ENCODE data around the gene TMEM126B. TPM values are rescaled to one million over a fixed set of nuclear protein-coding genes. Genes with fewer than 3 reads are reported as not detected.

Gene TMEM126B
- total and polyA plus RNA-seq, 2 donors (not counting 1 experiment from before 2014, with no cell fraction given): 21.7 to 38.5 TPM

DNA sequence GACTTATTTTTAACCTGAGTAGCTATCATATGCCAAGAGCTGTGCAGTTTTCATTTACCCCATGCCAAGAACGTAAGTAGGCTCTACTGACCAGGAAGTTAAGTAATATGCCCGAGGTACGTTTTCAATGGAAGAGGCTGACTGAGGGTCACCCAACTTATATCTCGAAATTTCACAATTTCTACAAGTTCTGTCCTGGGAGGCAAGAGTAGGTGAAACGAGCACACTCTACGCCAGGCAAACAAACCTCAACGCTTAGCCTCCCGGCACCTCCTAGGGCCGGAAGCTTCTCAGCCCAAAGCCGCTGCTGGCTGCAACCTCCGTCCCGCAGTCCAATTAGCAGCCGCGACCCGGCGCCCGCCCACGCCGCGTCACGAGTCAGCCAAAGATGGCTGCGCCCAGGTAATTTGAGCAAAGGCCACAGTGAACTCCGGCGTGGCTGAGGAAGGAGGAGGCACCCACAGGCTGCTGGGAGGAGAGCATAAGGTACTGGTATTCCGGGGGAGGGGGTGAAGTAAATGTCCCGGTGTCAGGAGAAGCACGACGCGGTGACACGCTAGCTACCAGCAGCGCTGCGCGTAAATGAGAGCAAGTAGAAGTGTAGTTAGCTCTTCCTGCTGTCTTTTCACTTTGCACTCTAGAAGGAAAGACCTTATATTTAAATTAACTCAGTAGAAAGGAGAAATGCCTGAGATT lies 19.4 kb downstream of the TMEM126B start, which contains the start of gene TMEM126A:
Gene TMEM126A (plus strand): TSS at position 364 of the 696 bp plus-strand sequence. CDS start 2,289 bp downstream, outside the sequence.
- intact Hi-C loops (cut with micrococcal nuclease): loop anchor here (1.0 to 5.0 kb wide), 5 partner anchors 18 to 1390 kb away; partner anchors contain the start of genes CREBZF, HIKESHI, PICALM and TMEM126B
- peaks cover 18% of the 10 kb centered on the region for H3K4me1 Mint-ChIP-seq
- H3K9me3 ChIP-seq (ENCODE audit: control extremely low read depth in 1 of 3, control insufficient read depth in 2 of 3, insufficient read depth in 1 of 3, low read length in 2 of 3): no peaks in the 10 kb centered on the region
- H3K4me2 ChIP-seq (replicated peaks; ENCODE audit: low read depth, low read length, poor library complexity, severe bottlenecking): peak within 1 kb of the TSS; percentile 81
- ATAC-seq (ENCODE audit: low read depth) (peak; percentile 99), DNase-seq (peak; percentile 91)
- peak within 1 kb of the TSS; percentile 93 for H3K27ac Mint-ChIP-seq
- H3K4me1 ChIP-seq (ENCODE audit: control insufficient read depth in 2 of 2, insufficient read depth in 2 of 2, low read length in 2 of 2): peaks cover 12 to 13% of the 10 kb centered on the region in 2 donors
- POLR2A ChIA-PET: interaction anchor here (1.3 to 2.4 kb wide), 3 partner anchors 10 to 20 kb away, joined by 5 to 20 read pairs (median 8); partner anchors contain the start of genes CREBZF, DLG2 and TMEM126B
- CTCF ChIA-PET: interaction anchor here (1.2 to 2.3 kb wide), 3 partner anchors 11 to 19 kb away, joined by 3 to 8 read pairs (median 7); partner anchors contain the start of genes CREBZF and TMEM126B
- H3K9me3 Mint-ChIP-seq (ENCODE audit: insufficient read depth): no peaks in the 10 kb centered on the region
- peak within 1 kb of the TSS; percentile 89 for H3K4me3 Mint-ChIP-seq
- TF ChIP-seq CTCF (IDR thresholded peaks at IDR 0.05) (no peak), EZH2 (IDR thresholded peaks at IDR 0.05; ENCODE audit: borderline replicate concordance, insufficient read depth, low read depth, low read length, poor library complexity, severe bottlenecking) (no peak)
- peak within 1 kb of the TSS; percentile 91 for H2AFZ ChIP-seq (ENCODE audit: insufficient read depth, low read depth, low read length, poor library complexity, severe bottlenecking)
- peak within 1 kb of the TSS; percentile 79 to 87 (median 85) for H3K4me3 ChIP-seq (ENCODE audit: control extremely low read depth in 1 of 5, extremely low read depth in 1 of 5, insufficient read depth in 1 of 5, low read depth in 2 of 5, low read length in 4 of 5)
- peaks cover 30% of the 10 kb centered on the region for H3K79me2 ChIP-seq (ENCODE audit: control insufficient read depth, insufficient read depth, low read length)
- H3K9ac ChIP-seq (ENCODE audit: low read length): peak within 1 kb of the TSS; percentile 86
- H3K27ac ChIP-seq (ENCODE audit: low read length in 2 of 2): peak within 1 kb of the TSS; percentile 71 to 91
- peaks cover 19% of the 10 kb centered on the region for H3K27me3 Mint-ChIP-seq
- under 1% methylated on average over 30 of the region's 33 CpGs for WGBS (ENCODE audit: insufficient coverage)
- peaks cover 0 to 12% (median 4%) of the 10 kb centered on the region in 4 experiments for H3K27me3 ChIP-seq (replicated peaks in 1 of 4; ENCODE audit: control extremely low read depth in 1 of 4, control insufficient read depth in 3 of 4, insufficient read depth in 4 of 4, low read length in 3 of 4)
- no peaks in the 10 kb centered on the region for H4K20me1 ChIP-seq (ENCODE audit: control insufficient read depth, insufficient read depth, low read length, poor library complexity, severe bottlenecking)
- H3K36me3 ChIP-seq (replicated peaks in 1 of 2; ENCODE audit: control extremely low read depth in 1 of 2, control insufficient read depth in 1 of 2, extremely low read depth in 1 of 2, insufficient read depth in 2 of 2, low read length in 1 of 2): peaks cover 0 to 9% of the 10 kb centered on the region in 2 experiments

GRCh38 chr11:85651118-85651517 lies 22.7 kb downstream of the TMEM126B start:
- H3K27ac Mint-ChIP-seq: no peak overlapping the region
- H3K27ac ChIP-seq (ENCODE audit: low read length in 2 of 2): no peak overlapping the region
- no peak for DNase-seq
- CTCF ChIA-PET: no interaction called here
- H3K9ac ChIP-seq (ENCODE audit: low read length): no peak overlapping the region
- peaks cover 5% of the 10 kb centered on the region for H4K20me1 ChIP-seq (ENCODE audit: control insufficient read depth, insufficient read depth, low read length, poor library complexity, severe bottlenecking)
- H3K9me3 ChIP-seq (ENCODE audit: control extremely low read depth in 1 of 3, control insufficient read depth in 2 of 3, insufficient read depth in 1 of 3, low read length in 2 of 3): no peaks in the 10 kb centered on the region
- no peaks in the 10 kb centered on the region for H3K9me3 Mint-ChIP-seq (ENCODE audit: insufficient read depth)
- H3K4me3 Mint-ChIP-seq: no peak overlapping the region
- H3K27me3 ChIP-seq (replicated peaks in 1 of 4; ENCODE audit: control extremely low read depth in 1 of 4, control insufficient read depth in 3 of 4, insufficient read depth in 4 of 4, low read length in 3 of 4): no peaks in the 10 kb centered on the region
- H3K79me2 ChIP-seq (ENCODE audit: control insufficient read depth, insufficient read depth, low read length): peaks cover 33% of the 10 kb centered on the region
- no peak for ATAC-seq (ENCODE audit: low read depth)
- no peak overlapping the region for H3K4me3 ChIP-seq (ENCODE audit: control extremely low read depth in 1 of 5, extremely low read depth in 1 of 5, insufficient read depth in 1 of 5, low read depth in 2 of 5, low read length in 4 of 5)
- no peak overlapping the region for H3K4me2 ChIP-seq (replicated peaks; ENCODE audit: low read depth, low read length, poor library complexity, severe bottlenecking)
- POLR2A ChIA-PET: no interaction called here
- 100% methylated on average over 1 of the region's 1 CpG for WGBS (ENCODE audit: insufficient coverage)
- H3K36me3 ChIP-seq (replicated peaks in 1 of 2; ENCODE audit: control extremely low read depth in 1 of 2, control insufficient read depth in 1 of 2, extremely low read depth in 1 of 2, insufficient read depth in 2 of 2, low read length in 1 of 2): peaks cover 7 to 15% of the 10 kb centered on the region in 2 experiments
- no peaks in the 10 kb centered on the region for H3K27me3 Mint-ChIP-seq
- H3K4me1 ChIP-seq (ENCODE audit: control insufficient read depth in 2 of 2, insufficient read depth in 2 of 2, low read length in 2 of 2): peaks cover 12 to 13% of the 10 kb centered on the region in 2 donors
- no peak overlapping the region for H2AFZ ChIP-seq (ENCODE audit: insufficient read depth, low read depth, low read length, poor library complexity, severe bottlenecking)
- intact Hi-C loops (cut with micrococcal nuclease): no loop called here
- no peak for TF ChIP-seq EZH2 (IDR thresholded peaks at IDR 0.05; ENCODE audit: borderline replicate concordance, insufficient read depth, low read depth, low read length, poor library complexity, severe bottlenecking)
- TF ChIP-seq CTCF (IDR thresholded peaks at IDR 0.05): no peak
- peaks cover 20% of the 10 kb centered on the region for H3K4me1 Mint-ChIP-seq

Measured in B cell (primary cell).